Neural progenitor cell (in vitro differentiated cells): ENCODE measurements around the gene CPNE1.

Experiments used
- CTCF ChIP-seq: fragments of 200-600 bp; sonication (generic); IDR thresholded peaks from 2 replicates; pipeline ENCODE4 v1.5.1; 2017; ENCODE audit warnings: antibody characterized with exemption, mild to moderate bottlenecking
- EZH2phosphoT487 ChIP-seq: fragments of 200-600 bp; sonication (generic); IDR thresholded peaks from 2 replicates; pipeline ENCODE4 v1.6.1; 2017; ENCODE audit warnings: antibody characterized with exemption

GRCh38 chr20:35595456-35595855, 69.2 kb downstream of the CPNE1 start:
- no peak for TF ChIP-seq EZH2phosphoT487
- no peak for TF ChIP-seq CTCF
